IPS-18a (cell line): ENCODE measurements around the gene CCDC51.

Experiments
- H3K27ac ChIP-seq: one replicate; pipeline ENCODE4 v1.5.1; 2013; ENCODE audit warnings: low read length
- H3K27me3 ChIP-seq: one replicate; pipeline ENCODE4 v1.6.1; 2013; ENCODE audit warnings: mild to moderate bottlenecking, low read length; ENCODE audit not compliant: control insufficient read depth, insufficient read depth
- H3K36me3 ChIP-seq: one replicate; pipeline ENCODE4 v1.6.1; 2013; ENCODE audit warnings: low read depth, low read length; ENCODE audit not compliant: control insufficient read depth
- H3K4me1 ChIP-seq: one replicate; pipeline ENCODE4 v1.6.1; 2013; ENCODE audit warnings: low read depth, low read length; ENCODE audit not compliant: control insufficient read depth
- H3K4me3 ChIP-seq: one replicate; pipeline ENCODE4 v1.5.1; 2013; ENCODE audit warnings: low read length
- H3K9ac ChIP-seq: one replicate; pipeline ENCODE4 v1.6.1; 2013; ENCODE audit warnings: mild to moderate bottlenecking, low read length, moderate library complexity
- H3K9me3 ChIP-seq: one replicate; pipeline ENCODE4 v1.6.1; 2013; ENCODE audit warnings: low read depth, low read length; ENCODE audit not compliant: control insufficient read depth

The CCDC51 gene

DNA sequence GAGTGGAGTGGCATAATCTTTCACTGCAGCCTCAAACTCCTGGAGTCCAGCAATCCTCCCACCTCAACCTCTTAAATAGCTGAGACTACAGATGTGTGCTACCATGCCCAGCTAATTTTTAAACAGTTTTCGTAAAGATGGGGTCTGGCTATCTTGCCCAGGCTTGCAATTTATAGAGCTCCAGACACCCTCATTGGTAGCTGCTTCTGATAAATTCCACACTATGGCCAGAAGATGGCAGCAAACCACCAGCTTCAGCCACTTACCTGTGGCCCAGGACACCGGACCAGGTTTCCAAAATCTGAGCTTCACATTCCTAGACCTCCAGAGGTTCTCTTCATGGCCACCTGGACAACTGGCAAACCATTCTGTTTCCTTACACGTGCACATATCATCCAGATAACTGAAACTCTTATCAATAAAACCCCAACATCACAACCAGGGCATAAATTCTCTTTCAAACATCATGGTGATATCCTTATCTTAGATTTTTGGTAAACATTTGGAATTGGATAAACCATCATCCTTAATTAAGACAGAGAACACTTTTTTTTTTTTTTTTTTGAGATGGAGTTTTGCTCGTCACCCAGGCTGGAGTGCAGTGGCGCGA, 39.0 kb downstream of the CCDC51 start:
- Histone ChIP-seq H3K9me3 (no peaks in the 10 kb centered on the region), H3K9ac (no peak overlapping the region), H3K27ac (no peak overlapping the region), H3K36me3 (peaks cover 34% of the 10 kb centered on the region), H3K27me3 (no peaks in the 10 kb centered on the region), H3K4me3 (no peak overlapping the region), H3K4me1 (peaks cover 6% of the 10 kb centered on the region)

DNA sequence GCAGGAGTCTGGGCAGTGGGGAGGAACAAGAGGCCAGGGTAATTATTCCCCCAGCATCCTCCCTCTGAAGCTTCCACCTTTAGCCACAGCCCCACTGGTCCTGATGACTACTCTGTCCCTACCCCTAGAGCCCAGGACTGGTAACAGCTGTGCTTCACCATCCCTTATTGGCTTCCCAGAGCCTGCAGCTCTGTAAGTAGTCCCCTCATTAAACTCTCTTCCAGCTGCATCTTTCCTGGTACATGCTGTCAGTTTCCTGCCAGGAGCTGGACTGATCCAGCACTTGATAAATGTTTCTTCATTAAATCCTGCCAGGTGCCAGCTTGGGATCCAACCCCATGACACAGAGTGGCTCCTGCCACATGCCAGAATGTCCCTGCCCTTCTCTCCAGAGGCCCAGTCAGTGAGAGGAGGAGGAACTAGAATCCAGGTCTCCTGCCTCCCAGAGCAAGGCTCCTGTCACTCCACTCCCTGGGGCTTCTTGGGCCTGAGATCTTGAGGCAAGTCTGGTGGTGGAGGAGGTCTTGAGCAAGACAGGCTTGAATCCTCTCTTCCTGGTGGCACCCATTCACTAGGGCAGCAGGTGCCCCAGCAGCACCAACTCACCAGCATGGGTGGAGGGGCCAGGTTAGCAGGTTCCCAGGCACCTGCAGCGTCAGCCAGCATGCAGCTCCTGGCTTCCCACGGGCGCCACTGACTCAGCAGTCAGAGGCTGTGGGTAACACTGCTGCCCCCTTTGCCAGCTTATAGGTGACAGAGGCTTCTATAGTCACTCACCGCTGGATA, 40.3 kb downstream of the CCDC51 start:
- H3K9ac ChIP-seq = no peak overlapping the region
- H3K36me3 ChIP-seq = peaks cover 20% of the 10 kb centered on the region
- no peaks in the 10 kb centered on the region for H3K27me3 ChIP-seq
- H3K4me3 ChIP-seq = no peak overlapping the region
- peaks cover 6% of the 10 kb centered on the region for H3K4me1 ChIP-seq
- H3K9me3 ChIP-seq = no peaks in the 10 kb centered on the region
- no peak overlapping the region for H3K27ac ChIP-seq

DNA sequence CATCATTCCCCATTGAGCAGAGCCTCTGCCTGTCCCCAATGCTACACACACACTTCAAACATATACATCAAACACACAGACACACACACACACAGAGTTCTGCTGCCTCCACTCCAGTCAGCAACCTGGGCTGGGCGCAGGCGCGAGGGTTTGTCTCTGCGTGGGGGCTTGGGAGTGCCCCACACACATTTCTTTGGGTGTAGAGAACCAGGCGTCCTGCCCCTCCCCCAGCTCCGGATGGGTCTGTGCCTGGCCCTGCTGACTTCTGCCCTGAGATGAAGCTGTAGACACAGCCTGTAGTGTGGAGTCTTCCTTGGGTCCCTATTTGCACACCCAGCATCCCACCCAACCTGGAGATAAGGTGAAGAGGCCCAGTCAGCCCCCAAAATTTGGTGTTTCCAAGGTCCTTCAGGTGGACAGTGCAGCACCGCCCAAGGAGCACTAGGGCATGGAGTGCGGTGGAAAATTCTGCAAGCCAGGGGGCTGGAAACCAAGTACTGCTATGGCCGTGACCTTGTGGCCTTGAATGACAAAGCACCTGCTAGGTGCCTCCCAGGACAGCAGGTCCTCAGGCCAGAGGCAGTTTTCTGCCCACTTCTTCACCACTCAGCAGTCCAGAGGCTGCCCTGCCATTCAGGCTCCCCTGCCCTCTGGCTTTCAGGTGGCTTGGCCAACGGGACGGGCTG, 41.1 kb downstream of the CCDC51 start:
- Histone ChIP-seq H3K27me3 (no peaks in the 10 kb centered on the region), H3K9ac (no peak overlapping the region), H3K27ac (no peak overlapping the region)

DNA sequence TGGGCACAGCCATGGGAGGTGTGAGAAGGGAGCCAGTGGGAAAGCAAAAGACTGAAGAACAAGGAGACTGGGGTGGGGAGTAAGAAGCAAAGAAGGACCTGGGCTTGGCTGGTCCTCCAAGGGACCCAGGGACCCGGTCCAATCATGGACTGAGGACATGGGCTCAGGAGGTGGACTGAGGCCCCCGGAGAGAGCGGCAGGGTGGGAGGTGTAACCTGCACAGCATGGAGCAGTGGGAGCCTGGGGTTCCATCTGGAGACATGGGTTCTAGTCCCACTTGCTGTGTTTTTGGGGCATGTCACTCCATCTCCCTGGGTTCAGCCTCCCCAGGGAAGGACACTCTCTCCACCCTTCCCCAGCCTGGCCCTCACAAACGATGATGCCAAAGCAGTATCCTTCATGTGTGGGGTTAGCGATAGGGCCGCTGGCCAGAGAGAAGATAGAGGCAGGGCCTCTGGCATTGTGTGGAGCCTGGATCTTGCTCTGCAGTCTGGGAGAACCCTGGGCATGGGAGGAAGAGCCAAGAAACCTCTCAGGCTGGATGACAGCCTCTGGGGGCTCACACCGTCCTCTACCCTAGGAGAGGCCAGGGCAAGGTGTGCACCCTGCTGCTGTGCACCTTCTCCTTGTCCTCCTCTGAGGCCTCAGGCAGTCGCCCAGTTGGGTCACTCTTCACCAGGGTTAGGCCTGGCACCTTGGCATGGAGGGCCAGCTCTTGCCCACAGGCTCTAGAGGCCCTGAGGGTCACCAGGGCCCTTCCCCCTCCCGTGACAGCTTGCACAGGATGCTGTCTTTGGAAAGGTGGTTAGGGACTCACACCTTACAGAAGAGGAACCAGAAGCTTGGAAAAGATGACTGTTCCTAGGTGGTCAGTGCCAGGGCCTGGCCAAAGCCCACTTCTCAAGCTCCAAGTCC, 41.9 kb downstream of the CCDC51 start:
- Histone ChIP-seq H3K9ac (no peak overlapping the region), H3K27ac (no peak overlapping the region), H3K36me3 (peaks cover 6% of the 10 kb centered on the region), H3K4me3 (no peak overlapping the region), H3K4me1 (peaks cover 6% of the 10 kb centered on the region), H3K9me3 (no peaks in the 10 kb centered on the region), H3K27me3 (no peaks in the 10 kb centered on the region)

More for the DNA sequence above, 41.1 kb downstream of the CCDC51 start:
- H3K4me1 ChIP-seq = peaks cover 6% of the 10 kb centered on the region
- no peak overlapping the region for H3K4me3 ChIP-seq
- H3K36me3 ChIP-seq = peaks cover 13% of the 10 kb centered on the region
- H3K9me3 ChIP-seq = no peaks in the 10 kb centered on the region

DNA sequence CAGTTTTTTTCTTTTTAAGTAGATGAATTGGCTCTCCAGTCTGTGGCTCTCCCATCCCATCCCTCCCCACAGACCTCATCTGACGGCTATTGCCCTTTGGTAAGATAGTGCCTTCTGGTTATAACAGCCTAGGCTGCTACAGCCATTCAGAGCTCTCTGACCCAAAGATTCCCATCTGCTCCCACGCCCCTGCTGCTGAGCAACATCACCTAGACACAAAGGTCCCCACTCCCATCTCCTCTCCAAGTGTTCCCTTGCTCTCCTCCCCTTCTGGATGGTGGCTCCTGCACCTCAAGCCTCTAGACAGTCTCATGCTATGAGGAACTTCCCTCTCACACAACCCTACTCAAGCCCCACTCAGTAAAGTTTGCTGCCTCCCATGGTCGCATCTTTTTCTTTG, 44.2 kb downstream of the CCDC51 start:
- Histone ChIP-seq H3K9me3 (no peaks in the 10 kb centered on the region), H3K27ac (no peak overlapping the region), H3K9ac (no peak overlapping the region), H3K4me3 (no peak overlapping the region), H3K36me3 (no peaks in the 10 kb centered on the region), H3K27me3 (no peaks in the 10 kb centered on the region), H3K4me1 (peaks cover 6% of the 10 kb centered on the region)

DNA sequence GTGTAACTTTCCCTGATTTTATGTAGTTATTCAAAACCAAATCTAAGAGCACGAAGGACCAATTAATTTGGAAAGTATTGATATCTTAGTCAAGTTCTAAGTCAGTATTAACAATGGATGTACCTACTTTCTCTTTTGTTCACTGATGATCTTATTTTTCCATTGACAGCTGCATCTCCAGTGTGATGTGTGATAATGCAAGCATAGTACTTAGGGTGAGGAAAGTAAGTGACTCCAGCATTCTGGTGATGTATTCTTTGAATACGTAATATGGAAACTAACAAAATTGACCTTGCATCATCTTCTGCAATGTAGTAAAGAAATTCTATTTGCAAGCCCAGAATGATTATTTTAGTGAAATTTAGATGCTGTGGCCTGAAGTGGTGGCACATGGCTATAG, 45.5 kb downstream of the CCDC51 start:
- Histone ChIP-seq H3K9me3 (no peaks in the 10 kb centered on the region), H3K4me1 (peaks cover 6% of the 10 kb centered on the region), H3K36me3 (no peaks in the 10 kb centered on the region), H3K9ac (no peak overlapping the region), H3K27ac (no peak overlapping the region), H3K4me3 (no peak overlapping the region), H3K27me3 (no peaks in the 10 kb centered on the region)

DNA sequence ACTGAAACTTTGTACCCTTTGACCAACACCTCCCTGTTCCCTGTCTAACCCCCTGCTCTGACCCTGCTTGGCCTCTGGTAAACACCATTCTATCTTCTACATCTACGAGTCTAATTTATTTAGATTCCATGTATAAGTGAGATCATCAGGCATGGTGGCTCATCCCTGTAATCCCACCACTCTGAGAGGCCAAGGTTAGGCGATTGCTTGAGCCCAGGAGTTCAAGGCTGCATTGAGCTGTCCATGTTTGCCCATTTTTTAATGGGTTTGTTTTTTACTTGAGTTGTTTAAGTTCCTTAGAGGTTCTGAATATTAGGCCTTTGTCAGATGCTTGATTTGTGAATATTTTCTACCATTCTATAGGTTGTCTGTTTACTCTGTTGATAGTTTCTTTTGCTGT, 51.0 kb downstream of the CCDC51 start:
- Histone ChIP-seq H3K27me3 (no peaks in the 10 kb centered on the region), H3K9ac (no peak overlapping the region), H3K36me3 (no peaks in the 10 kb centered on the region), H3K9me3 (no peaks in the 10 kb centered on the region), H3K4me3 (no peak overlapping the region), H3K27ac (no peak overlapping the region), H3K4me1 (no peaks in the 10 kb centered on the region)

DNA sequence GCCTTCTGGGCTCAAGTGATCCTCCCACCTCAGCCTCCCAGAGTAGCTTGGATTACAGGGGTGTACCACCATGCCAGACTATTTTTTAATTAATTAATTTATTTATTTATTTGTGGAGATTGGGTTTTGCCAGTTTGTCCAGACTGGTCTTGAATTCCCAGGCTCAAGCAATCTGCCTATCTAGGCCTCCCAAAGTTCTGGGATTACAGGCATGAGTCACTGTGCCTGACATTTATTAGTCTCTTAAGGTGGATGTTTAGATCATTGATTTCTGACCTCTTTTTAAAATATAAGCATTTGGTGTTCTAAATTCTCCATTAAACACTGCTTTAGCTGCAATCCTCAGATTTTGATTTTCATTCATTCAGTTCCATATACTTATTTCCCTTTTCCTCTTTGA, 52.3 kb downstream of the CCDC51 start:
- Histone ChIP-seq H3K9me3 (no peaks in the 10 kb centered on the region), H3K36me3 (no peaks in the 10 kb centered on the region), H3K4me1 (no peaks in the 10 kb centered on the region), H3K27me3 (no peaks in the 10 kb centered on the region), H3K27ac (no peak overlapping the region), H3K9ac (no peak overlapping the region), H3K4me3 (no peak overlapping the region)
